D721Med (cell line): Measurements from ENCODE around the gene FLII.

ENCODE experiments used
- DNase-seq: peaks from one replicate; pipeline ENCODE4 v3.0.0; 2011; ENCODE audit warnings: low spot score; ENCODE audit not compliant: insufficient read length
- FAIRE-seq: peaks from 2 replicates; lab custom pipeline; 2011; peaks lifted over from hg19 to GRCh38; lab: Jason Lieb, UNC
- TF ChIP-seq, protein P1 (sequence below): IDR thresholded peaks from 2 replicates; pipeline ENCODE4 v1.5.1; 2012; ENCODE audit warnings: mild to moderate bottlenecking, control low read depth; ENCODE audit not compliant: insufficient read depth; ENCODE audit errors: missing control alignments

FLII gene

DNA sequence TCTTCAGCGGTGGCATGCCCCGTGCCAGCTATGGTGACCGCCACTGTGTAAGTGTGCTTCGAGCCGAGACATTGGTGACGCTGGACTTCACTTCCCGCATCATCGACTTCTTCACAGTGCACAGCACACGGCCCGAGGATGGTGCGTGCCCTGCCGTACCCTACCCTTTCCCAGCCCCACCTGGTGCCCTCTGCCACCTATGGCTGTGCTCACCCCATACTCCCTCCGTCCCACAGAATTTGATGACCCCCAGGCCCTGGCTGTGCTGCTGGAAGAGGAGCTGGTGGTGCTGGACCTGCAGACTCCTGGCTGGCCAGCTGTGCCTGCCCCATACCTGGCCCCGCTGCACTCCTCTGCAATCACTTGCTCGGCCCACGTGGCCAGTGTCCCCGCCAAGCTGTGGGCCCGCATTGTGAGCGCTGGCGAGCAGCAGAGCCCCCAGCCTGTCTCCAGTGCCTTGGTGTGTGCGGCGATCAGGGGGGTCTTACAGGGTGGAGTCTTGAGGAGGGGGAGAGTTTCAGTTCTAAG lies 23.6 kb downstream of the FLII start:
- DNase-seq, result no peak
- no peak for FAIRE-seq
- TF ChIP-seq, protein P1, sequence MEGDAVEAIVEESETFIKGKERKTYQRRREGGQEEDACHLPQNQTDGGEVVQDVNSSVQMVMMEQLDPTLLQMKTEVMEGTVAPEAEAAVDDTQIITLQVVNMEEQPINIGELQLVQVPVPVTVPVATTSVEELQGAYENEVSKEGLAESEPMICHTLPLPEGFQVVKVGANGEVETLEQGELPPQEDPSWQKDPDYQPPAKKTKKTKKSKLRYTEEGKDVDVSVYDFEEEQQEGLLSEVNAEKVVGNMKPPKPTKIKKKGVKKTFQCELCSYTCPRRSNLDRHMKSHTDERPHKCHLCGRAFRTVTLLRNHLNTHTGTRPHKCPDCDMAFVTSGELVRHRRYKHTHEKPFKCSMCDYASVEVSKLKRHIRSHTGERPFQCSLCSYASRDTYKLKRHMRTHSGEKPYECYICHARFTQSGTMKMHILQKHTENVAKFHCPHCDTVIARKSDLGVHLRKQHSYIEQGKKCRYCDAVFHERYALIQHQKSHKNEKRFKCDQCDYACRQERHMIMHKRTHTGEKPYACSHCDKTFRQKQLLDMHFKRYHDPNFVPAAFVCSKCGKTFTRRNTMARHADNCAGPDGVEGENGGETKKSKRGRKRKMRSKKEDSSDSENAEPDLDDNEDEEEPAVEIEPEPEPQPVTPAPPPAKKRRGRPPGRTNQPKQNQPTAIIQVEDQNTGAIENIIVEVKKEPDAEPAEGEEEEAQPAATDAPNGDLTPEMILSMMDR, result no peak

DNA sequence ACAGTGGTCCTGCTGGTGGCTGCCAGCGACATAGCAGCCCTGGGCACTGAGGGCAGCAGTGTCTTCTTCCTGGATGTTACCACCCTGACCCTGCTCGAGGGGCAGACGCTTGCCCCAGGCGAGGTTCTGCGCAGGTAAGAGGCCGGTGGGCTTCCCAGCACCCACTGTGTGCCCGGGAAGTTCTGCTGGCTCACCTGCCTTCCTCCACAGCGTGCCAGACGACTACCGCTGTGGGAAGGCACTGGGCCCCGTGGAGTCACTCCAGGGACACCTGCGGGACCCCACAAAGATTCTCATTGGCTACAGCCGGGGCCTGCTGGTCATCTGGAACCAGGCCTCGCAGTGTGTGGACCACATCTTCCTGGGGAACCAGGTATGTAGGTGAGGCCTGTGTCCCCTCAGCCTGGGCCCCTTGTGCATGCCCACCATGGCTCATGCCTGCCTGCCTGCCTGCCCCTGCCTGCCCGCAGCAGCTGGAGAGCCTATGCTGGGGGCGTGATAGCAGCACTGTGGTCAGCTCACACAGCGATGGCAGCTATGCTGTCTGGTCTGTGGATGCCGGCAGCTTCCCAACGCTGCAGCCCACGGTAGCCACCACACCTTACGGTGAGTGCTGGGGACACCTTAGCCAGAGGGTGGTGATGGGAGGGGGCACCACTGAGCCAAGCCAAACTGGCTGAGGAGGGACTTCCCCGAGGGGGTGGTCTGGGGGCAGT lies 24.6 kb downstream of the FLII start:
- TF ChIP-seq, protein P1, result no peak
- FAIRE-seq, result no peak
- DNase-seq, result no peak

DNA sequence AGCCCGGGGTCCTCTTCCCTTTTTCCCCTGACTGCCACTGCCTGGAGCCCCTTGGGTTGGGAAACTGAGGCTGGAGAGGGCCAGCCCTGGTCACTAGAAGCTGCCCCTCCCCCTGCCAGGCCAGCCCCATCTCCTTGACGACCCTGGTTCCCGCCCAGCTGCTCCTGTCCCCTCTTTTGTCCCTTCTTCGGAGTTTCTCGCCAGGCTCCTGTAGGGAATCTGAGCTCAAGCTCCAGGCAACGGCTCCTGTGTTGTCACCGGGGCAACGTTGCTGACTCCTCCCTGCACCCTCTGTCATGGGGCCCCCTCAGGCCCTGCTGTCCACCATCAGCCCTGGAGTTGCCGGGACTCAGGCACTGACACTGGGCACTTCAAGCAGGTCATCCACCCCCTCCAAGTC lies 27.4 kb downstream of the FLII start:
- DNase-seq (no peak), FAIRE-seq (no peak)
- TF ChIP-seq, protein P1, result no peak

DNA sequence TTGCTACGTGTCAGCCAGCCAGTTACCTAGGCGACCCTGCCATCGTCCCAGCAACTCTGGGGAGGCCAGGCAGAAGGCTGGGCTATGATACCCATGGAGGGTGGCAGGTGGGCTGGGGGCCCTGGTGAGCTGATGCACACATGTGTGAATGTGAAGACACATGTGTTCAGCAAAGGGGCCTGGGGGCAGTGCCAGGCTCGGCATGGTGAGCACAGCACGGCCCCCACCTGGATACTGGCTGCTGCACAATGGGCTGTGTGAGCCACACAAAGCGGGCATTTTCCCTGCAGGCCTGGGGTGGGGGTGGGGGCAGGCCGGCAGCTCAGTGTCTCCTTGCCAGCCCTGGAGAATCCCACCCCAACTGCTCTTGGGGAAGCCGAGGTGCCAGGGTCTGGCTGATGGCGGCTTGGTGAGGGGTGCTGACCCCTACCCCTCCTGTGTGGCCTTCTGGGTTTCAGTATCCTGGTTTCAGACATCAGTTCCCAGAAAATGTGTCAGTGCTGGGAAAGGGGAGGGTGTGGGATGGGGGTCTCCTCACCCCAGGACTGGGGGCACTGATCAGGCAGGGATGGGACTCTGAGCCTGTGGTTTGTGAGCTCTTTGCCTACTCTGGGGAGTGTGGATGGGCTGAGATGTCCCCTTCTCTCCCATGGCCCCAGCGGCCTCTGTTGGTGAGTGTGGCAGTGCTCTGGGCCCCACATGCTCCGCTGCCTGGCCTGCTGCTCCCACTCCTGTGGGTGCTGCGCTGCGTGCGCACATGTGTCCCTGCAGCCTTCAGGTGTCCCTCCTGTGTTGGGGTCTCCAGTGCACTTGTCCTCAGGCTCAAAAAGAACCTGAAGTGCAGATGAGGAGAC lies 28.0 kb downstream of the FLII start:
- TF ChIP-seq, protein P1, result no peak
- DNase-seq (no peak), FAIRE-seq (no peak)

DNA sequence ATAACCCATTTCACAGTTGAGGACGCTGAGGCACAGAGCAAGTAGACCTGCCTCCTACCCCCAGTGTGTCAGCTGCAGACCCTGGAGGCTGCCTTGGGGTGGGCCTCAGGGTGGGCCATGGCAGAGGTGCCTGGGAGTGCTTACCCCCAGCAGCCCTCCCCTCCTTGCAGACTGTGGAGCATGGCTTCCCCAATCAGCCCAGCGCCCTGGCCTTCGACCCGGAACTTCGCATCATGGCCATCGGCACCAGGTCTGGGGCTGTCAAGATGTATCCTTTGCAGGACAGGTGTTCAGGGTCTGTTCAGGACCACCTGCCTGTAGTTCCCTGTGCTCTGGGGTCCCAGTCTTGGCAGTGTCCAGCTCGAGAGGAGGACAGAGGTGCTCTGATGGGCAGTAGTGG lies 28.8 kb downstream of the FLII start:
- DNase-seq (no peak), FAIRE-seq (no peak)
- TF ChIP-seq, protein P1, result no peak

DNA sequence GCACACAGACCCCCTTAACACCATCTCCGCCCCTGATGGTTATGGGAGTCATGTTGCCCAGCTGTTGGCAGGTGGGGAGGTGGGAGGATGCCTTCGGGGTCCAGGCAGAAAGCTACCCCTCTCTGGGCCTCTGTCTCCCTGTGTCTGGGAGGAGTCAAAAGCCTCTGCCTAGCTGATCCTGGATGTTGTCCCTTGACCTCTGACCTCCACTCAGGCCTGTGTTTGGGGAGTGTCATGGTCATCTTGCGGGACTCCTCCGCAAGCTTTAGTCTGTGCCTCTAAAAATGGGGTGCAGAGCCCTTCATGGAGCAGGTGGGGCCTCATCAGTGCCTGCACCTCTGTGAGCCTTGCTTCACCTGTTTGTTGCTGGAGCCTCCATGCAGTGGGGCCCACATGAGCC lies 29.3 kb downstream of the FLII start:
- DNase-seq (no peak), FAIRE-seq (no peak)
- TF ChIP-seq, protein P1, result no peak

DNA sequence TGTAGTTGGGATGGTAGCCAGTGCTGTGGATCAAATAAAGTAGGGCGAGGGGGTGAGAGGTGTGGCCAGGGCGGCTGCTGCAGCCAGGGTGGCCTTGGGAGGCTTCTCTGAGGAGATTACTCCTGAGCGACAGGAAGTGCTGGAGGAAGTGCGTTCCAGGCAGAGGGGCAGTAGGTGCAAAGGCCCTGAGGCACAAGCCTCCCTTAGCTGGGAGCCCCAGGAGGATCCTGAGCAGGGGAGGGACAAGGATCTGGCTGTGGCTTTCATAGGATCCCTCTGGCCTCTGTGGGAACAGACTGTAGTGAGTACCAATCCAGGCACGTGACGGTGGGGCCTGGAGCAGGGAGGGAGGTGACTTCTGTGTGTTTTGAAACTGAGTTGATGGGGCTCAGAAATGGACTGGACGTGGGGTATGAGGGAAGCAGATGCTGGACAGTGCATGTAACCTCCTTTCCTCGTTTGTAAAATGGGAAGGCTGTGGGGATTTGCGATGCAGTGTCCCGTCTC lies 30.3 kb downstream of the FLII start:
- DNase-seq, result no peak
- TF ChIP-seq, protein P1, result no peak
- no peak for FAIRE-seq
